GM04503 (cell line): ENCODE data around the gene CST3.
"Not testable (repeated sequence)": the region's sequence is repeated elsewhere in the genome, so short reads cannot be mapped to it uniquely, and the experiment has no call there.

Experiments
- DNase-seq: peaks from one replicate; pipeline ENCODE4 v3.0.0-alpha.2; 2012; ENCODE audit warnings: low read depth

The CST3 gene

DNA sequence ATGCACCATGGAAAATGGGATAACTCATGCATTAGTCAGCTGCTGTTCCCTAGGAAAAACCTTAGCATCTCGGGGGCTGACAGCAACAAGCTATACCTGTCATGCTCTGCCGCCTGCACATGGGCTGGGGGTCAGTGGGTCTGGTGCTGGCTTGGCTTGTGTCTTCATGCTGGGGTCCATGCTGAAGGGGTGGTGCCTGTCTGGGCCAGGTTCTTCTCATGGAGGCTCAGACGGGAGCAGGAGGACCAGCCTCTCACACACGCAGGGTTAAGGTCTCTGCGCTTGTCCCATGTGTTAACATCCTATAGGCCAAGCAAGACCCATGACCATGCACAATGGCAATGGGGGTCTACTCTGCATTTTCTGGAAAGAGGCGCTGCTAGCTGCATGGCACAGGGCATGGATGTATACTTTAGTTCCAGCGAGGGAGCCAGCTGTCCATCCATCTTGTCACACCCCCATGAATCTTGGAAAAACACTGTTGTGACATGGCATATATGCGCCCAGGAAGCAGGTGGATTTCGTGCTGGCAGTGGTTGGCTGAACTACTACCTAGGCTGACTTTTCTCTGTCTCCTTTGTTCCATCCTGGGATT, 24.6 kb upstream of the CST3 start:
- DNase-seq = no peak

DNA sequence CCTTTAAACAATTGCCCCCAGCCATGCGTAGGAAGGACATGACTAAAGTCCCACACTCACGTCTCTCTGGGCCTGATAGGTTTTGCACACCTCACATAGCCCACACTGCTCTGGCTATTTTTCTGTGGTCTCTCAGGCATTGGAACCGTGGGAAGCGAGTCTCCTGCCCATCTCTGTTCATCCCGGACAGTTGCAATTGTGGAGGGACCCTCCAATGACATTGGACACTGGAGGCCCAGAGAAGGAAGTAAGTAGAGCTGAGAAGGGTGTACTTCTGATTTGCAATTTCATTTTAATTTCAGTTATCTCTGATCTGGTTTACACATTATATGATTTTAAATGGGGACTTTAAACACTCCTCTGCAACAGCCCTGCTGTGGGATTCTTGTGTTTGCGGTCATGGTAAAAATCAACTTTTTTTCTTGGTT, 23.3 kb upstream of the CST3 start:
- DNase-seq = no peak

DNA sequence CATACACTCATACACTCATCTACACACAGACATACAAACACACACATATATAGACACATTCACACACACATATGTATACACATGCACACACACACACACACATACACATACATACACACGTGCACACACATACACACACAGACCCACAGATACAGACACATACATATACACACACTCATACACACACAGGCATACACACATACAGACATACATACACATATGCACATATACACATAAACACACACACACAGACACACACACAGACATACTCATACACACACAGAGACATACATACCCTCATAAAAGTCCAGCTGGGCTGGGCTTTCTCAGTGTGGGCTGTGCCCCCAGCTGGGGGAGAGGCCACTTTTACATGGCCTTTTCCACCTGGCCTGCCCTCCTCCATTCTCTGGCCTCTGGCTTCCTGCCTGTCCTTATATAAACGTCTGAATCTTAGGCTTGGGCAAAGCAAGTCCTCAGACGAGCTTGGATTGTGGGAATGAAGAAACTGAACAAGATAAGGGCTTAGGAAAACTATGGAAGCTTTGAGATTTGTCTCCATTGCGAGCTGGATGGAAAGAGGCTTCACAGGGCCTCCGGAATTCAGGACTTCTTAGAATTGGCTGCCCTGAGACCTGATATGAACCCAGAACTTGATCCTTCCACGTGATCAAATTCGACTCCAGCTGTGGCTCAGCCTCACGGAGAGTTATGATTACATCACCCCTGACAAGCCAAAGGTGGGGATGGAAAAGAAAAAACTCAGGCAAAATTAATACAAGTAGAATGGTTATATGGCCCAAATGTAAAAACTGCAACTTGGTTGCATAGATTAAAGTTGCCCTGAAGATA, 22.5 kb upstream of the CST3 start:
- DNase-seq = no peak

DNA sequence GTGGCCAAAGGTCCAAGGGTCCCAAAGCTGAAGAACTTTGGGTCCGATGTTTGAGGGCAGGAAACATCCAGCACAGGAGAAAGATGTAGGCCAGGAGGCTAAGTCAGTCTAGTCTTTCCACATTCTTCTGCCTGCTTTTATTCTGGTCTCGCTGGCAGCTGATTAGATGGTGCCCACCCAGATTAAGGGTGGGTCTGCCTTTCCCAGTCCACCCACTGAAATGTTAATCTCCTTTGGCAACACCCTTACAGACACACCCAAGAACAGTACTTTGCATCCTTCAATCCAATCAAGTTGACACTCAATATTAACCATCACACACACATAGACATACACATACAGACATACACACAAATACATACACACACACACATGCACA, 21.8 kb upstream of the CST3 start:
- not testable (repeated sequence) for DNase-seq

DNA sequence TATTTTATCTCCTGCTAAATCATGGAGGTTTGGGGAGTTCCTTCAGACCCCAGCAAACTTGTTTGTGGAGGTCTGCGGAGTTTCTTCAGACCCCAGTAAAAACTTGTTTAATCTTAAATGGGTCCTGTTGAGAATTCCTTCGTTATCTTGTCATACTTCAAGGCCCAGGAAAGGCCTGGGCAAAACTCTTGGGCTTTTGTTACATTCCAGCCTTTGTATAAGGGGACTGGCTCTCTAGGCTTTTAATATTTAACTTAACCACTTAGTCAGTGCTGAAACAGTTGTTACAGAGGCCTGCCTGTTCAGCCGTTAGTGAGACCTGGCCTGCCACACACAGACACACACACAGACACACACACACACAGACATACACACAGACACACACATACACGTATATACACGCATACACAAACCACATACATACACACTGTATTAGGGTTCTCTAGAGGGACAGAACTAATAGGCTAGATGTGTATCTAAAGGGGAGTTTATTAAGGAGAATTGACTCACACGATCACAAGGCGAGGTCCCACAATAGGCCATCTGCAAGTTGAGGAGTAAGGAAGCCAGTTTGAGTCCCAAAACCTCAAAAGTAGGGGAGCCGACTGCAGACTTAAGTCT, 21.3 kb upstream of the CST3 start:
- DNase-seq = no peak

DNA sequence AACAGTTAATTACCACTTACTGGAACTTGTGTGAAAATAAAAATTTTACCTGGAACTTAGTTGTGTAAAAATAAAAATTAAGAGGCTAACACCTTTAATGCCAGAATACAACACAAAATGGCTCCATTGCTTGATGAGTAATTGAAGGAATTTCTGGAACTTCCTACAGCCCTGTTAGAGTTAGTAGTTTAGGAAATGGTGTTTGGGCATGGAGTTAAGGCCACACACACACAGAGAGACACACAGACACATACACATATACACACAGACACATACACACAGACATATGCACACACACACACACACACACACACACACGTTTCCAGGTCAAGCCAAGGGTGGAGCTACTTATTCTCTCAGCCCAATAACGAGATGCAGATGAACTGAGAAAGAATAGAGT, 20.6 kb upstream of the CST3 start:
- DNase-seq = no peak

DNA sequence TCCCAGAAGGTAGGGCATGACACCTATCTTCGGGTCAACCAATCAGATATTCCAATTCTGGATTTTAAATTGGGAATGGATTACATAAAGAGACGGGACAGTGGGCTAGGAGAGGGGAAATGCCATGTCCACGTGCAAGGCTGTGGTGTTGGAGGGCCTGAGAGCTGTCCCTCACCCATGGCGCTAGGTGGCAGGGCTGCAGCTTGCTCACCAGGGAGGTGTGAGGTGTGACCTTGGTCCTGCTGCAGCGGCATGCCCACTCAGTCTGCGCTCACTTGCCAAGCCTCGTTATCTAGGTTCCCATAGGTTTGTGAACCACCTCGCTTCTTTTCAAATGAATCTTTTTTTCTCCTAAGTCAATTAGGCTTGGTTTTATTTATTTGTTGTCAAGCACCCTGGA, 19.4 kb upstream of the CST3 start:
- no peak for DNase-seq

DNA sequence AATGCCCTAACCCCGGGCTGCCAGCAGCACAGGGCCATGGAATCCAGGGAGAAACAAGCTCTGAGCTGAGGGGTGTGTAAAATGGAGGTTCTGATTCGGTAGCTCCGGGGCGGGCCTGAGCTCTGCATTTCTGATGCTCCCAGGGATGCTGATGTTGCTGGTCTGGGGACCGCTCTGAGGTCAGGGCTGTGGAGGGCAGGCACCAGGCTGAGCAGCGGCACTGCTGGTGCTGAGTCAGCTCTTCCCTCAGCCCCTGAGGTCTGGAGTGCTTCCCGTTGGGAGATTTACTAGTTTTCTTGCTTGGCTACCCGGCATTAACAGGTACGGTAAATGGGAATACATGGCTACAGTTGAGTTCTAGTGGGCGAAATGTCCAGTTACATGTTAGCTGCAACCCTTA, 18.6 kb upstream of the CST3 start:
- DNase-seq = no peak

DNA sequence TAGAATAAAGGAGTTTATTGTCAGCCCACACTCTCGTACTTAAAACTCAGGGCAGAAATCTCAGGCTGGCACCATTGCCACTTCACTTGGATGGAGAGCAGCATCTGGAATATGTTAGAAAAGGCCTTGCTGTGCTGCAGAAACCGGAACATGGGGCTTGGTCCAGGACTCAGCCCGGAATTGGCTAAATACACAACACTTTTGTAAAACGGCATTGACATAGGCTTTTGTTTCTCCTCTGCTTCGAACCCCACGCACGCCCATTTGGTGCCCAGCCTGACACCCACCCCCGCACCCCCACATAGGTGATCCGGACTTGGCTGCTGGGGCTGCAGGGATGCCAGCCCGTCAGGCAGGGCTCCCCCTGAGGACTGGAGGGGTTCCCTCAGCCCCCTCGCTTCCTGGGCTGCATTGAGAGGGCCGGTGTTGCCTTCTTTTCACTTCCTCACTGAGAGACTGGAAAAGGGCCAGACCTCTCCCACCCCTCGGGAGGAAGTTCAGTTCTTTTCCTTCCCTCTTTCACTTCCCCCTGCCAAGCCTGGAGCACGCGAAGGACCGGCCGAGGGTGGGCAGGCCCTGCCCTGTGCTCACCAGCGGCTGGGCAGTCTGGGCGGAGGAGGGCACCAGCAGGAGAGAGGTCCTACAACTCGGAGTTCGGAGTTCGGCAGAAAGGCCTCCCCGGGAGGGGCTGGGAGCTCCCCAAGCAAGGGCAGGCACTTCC, 17.9 kb upstream of the CST3 start:
- no peak for DNase-seq

DNA sequence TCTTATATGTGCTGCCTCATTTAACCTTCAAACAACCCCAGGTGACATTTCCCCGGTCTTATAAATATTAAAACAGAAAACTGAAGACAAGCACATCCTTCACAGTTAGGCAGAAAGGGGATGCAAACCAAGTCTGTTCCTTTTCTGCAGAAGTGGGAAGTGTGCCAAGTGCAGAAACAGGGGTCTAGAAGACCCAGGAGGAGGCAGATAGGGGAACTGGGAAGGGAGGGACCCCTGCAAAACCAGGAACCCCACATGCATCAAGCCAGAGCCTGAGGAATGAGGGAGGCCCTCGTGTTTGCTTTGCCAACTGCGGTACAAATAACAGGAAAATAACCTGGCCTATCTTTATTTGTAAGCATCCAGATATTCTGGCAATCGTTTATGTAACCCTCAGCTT, 17.0 kb upstream of the CST3 start:
- DNase-seq = no peak

DNA sequence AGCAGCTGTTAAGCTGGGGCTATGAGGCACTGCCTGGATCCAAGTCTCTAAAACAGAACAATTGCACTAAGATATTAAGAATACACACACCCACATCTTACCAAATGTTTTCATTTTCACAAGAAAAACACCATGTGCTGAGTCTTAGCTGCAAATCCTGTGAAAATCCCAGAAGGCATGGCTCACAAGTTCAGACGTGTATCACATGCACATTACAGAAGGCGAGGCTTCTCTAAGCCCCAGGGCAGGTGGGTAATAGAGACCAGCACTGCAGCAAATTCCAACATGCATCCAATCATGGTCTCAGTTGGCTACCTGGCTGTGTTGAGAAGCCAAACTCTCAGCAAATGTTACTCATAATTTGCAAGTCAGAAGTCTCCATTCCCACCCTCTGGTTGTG, 16.2 kb upstream of the CST3 start:
- DNase-seq = no peak

DNA sequence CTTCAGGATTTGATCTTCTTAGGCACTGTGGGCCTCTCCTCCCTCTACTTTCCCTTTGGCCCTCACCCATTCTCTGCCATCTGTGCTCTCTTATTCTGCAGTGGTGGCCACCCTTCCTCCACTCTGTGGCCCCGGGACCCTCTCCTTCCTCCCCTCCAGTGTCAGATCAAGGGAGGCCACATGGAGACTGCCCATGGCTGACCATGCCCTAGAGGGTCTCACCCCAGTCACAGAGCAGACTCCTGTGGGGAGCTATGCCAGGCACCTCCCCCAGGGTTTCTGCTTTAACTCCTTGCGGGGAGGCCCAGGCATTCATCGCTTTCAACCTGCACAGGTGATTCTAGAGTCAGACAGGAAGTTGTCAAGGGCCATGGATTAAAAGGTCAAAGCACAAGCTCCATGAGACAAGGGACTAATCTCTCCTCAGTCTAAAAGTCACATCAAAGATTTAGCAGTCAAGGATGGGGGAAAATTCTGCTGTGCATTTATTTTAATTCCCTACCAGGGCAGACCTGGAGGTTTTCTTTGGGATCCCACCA, 15.7 kb upstream of the CST3 start:
- no peak for DNase-seq

DNA sequence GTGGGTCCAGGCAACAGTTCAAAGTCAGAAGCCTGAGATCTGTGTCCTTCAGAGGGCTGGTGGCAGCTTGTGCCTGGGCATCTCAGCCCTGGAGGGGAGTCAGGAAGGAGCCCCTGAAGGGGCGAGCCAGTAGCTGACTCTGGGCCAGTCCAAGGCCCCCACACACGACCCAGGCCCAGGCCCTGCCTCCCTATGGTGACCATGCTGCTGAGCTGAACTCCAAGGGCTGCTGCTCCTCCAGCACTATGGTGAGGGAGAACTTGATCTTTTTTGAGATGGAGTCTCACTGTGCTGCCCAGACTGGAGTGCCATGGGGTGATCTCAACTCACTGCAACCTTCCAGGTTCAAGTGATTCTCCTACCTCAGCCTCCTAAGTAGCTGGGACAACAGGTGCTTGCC, 15.2 kb upstream of the CST3 start:
- no peak for DNase-seq

DNA sequence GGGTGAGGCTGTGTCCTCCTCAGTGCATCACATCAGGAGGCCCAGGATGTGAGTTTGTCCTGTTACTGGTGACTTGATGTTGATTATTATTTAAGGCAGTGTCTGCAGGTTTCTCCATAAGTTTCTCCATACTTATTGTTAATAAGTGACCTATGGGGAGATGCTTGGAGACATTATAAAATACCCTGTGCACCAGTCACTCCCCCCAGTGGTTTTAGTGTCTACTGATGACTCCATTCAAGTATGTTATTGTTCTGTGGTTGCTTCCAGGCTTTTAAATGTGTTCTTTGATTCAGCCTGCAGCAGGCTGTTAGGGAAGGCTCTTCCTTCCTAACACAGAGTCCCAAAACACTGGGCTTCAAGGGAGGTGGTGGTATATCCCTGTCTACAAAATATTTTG, 14.6 kb upstream of the CST3 start:
- DNase-seq = no peak

DNA sequence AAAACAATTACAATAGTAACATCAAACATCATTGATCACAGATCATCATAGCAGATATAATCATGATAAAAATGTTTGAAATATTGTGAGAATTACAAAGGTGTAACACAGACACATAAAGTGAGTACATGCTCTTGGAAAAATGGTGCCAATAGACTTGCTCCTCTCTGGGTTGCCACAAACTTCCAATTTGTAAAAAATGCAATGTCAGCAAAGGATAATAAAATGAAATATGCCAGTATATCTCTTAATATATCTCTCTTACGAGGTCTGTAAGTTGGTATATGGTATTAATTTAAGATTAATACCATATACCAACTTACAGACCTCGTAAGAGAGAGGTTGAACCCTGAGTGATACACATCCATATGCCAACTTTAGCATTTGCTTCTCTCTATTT, 13.4 kb upstream of the CST3 start:
- DNase-seq = no peak

DNA sequence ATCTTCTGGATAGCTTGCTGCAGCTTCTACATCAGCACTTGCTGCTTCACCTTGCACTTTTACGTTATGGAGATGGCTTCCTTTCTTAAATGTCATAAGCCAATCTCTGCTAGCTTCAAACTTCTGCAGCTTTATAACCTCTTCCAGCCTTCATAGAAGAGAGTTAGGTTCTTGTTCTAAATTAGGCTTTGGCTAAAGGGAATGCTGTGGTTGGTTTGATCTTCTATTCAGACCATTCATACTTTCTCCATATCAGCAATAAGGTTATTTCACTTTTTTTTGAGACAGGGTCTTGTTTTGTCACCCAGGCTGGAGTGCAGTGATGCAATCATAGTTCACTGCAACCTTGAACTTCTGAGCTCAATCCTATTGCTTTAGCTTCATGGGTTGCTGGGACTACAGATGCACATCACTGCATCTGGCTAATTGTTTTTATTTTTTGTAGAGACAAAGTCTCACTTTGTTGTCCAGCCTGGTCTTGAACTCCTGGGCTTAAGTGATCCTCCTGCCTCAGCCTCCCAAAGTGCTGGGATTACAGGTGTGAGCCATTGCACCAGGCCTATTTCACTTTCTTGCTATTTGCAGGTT, 12.2 kb upstream of the CST3 start:
- no peak for DNase-seq

DNA sequence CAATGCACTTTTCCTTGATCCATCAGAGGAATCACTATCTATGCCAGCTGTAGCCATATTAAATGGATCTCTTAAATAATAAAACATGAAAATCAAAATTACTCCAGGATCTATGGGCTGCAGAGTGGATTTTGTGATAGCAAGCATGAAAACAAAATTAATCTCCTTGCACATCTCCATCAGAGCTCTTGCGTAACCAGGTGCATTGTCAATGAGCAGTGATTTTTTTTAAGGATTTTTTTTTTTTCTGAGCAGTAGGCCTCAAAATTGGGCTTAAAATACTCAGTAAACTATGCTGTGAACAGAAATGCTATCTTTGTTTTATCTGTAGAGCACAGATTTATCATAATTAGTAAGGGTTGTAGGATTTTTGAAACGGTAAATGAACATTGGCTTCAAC, 11.5 kb upstream of the CST3 start:
- DNase-seq = no peak

DNA sequence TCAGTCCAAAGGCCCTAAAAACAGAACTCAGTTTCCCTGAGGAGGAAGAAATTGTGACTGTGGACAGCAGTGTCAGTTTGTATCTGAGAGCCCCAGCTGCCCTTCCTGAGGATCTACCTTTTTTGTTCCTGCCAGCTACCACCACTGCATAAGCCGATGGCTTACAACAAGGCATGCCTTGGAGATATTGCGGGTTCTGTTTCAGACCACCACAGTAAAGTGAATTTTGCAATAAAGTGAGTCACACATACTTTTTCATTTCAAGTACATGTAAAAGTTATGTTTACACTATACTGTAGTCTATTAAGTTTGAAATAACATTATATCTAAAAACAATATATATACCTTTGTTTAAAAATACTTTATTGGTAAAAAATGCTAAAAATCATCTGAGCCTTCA, 9.6 kb upstream of the CST3 start:
- DNase-seq = no peak

DNA sequence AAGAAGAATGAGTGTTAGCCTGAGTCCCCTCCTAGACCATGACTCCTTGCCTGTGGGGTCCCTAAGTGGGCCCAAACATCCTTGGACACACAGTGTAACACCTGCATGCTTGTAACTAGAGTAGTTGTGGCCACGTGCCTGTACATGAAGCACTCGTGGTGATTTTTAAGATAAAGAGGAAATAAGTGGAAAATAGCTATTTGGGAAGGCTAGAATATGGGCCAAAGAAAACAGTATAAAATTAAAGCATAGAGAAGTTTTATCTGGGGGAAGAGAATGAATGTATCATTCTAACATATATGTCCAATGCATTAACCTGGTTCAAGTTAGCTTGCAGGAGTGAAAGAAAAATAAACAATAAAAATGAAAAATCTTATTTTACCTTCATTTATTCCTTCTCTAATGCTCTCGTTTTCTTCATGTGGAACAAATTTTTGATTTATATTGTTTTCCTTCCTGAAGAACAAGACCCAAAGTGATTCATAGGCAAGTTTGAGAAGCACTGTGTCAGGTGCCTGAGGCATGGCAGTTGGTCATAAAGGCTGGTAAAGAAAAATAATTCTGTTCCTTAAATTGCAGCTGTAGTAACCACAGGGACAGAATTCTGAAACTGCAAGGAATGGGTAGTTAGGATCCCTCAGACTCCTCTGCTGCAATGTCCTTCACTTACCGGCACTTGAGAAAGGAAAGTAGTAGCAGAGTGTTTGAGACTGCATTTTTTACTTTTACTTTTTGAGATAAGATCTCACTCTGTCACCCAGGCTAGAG, 8.5 kb upstream of the CST3 start:
- no peak for DNase-seq

DNA sequence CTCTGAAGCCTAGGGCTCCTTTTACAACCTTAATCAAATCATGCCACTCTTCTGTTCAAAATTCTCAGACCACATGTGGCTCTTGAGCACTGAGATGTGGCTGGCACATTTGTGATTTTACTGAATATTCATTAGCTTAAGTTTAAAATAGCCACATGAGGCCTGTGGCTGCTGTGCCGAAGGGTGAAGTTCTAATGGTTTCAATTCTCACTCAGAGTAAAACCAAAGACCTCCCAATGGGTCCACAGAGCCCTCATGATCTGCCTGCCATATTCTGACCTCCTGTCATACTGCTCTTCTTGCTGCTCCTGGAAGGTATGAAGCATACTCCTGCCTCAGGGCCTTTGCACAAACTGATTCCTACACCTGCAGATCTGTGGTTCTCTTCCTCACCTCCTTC, 7.8 kb upstream of the CST3 start:
- DNase-seq = no peak

DNA sequence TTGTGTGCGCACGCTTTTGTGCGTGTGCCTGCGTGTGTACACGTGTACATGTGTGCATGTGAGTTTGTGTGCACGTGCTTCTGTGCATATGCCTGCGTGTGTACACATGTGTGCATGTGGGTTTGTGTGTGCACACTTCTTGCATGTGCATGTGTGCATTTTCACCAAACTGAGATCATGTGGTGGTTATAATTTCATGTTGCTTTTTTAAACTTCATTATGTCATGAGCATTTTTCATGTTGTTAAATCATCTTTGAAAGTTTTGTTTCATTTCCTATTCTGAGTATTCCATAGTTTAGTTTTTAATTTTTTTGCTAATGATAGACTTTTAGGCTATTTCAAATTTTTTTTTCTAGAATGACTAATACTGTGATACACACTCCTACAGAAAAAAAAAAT, 6.4 kb upstream of the CST3 start:
- no peak for DNase-seq

DNA sequence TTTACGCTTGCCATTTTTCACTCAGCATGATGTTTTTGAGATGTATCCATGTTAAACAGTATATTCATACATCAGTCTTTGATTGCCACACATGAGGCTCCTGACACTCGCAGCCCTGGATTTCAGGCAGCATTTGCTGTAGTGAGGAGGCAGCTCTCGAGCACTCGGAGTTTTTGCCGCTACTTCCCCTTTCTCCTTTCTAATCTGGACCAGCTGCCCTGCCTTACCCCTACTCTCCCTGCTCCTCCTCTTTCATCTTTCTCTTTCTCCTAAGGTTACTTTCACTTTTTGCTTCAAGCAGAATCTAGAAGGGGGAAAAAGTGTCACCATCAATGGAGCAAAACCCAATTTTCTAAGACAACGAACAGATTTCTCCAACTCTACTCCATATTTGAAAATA, 5.9 kb upstream of the CST3 start:
- DNase-seq = no peak
